Stimulated activated naive B cell treated with anti-CD40 and anti-IgM and Interleukin-4, amounts not matched to agents 10 μg/mL and 1 μg/mL and 100 μg/mL, for 72 hours (primary cell): ENCODE data around the gene PCYT1B.

ENCODE experiments used
- ATAC-seq, 2 donors: fragments of 150-1000 bp; cut with Tn5 transposase; replicated peaks; 2 replicates each; pipeline ENCODE4 v1.10.0; 2021; ENCODE audit warnings: moderate library complexity in 1 of 2
- DNase-seq: peaks from one replicate; pipeline ENCODE4 v3.0.0; 2021
- H3K27ac Mint-ChIP-seq: one replicate; pipeline ENCODE4 v1.8.0; 2022; ENCODE audit warnings: mild to moderate bottlenecking, mixed read lengths
- H3K27me3 Mint-ChIP-seq, 2 donors: one replicate each; pipeline ENCODE4 v1.8.0; 2022; ENCODE audit warnings: mixed read lengths in 2 of 2
- H3K36me3 Mint-ChIP-seq, 2 donors: one replicate each; pipeline ENCODE4 v1.8.0; 2022; ENCODE audit warnings: mixed read lengths in 2 of 2, mild to moderate bottlenecking in 1 of 2
- H3K4me1 Mint-ChIP-seq, 2 donors: one replicate each; pipeline ENCODE4 v1.8.0; 2022; ENCODE audit warnings: mixed read lengths in 2 of 2, mild to moderate bottlenecking in 1 of 2
- H3K4me3 Mint-ChIP-seq, 2 donors: one replicate each; pipeline ENCODE4 v1.8.0; 2022; ENCODE audit warnings: mild to moderate bottlenecking in 2 of 2, mixed read lengths in 2 of 2, moderate library complexity in 1 of 2
- H3K9me3 Mint-ChIP-seq, 2 donors: one replicate each; pipeline ENCODE4 v1.8.0; 2022; ENCODE audit warnings: mixed read lengths in 2 of 2, mild to moderate bottlenecking in 1 of 2

PCYT1B gene

GRCh38 chrX:24603191-24603590, 44.0 kb downstream of the PCYT1B start:
- Mint-ChIP-seq H3K4me3 (no peak overlapping the region), H3K36me3 (no peaks in the 10 kb centered on the region), H3K9me3 (no peaks in the 10 kb centered on the region), H3K27me3 (peaks cover 0 to 4% of the 10 kb centered on the region in 2 donors), H3K4me1 (no peaks in the 10 kb centered on the region), H3K27ac (no peak overlapping the region)
- ATAC-seq (no peak), DNase-seq (no peak)

DNA sequence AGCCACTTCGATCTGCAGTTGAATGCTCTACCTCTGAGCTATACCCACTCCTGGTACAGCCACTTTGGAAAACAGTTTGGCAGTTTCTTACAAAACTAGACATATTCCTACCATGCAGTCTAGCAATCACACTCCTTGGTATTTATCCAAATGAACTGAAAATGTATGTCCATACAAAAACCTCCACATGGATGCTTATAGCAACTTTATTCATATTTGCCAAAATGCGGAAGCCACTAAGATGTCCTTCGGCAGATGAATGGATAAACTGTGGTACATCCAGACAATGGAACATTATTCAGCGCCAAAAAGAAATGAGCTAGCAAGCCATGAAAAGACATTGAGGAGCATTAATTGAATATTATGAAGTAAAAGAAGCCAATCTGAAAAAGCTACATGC, 45.3 kb downstream of the PCYT1B start:
- no peaks in the 10 kb centered on the region for H3K4me1 Mint-ChIP-seq
- no peak overlapping the region for H3K4me3 Mint-ChIP-seq
- no peaks in the 10 kb centered on the region for H3K9me3 Mint-ChIP-seq
- H3K27ac Mint-ChIP-seq: no peak overlapping the region
- DNase-seq (no peak), ATAC-seq (no peak)
- peaks cover 0 to 4% of the 10 kb centered on the region in 2 donors for H3K27me3 Mint-ChIP-seq
- H3K36me3 Mint-ChIP-seq: no peaks in the 10 kb centered on the region

- no peak overlapping the region for H3K27ac Mint-ChIP-seq
- DNase-seq (no peak), ATAC-seq (no peak)
- no peak overlapping the region for H3K4me3 Mint-ChIP-seq
- peaks cover 0 to 9% of the 10 kb centered on the region in 2 donors for H3K27me3 Mint-ChIP-seq
- H3K4me1 Mint-ChIP-seq: no peaks in the 10 kb centered on the region
- no peaks in the 10 kb centered on the region for H3K9me3 Mint-ChIP-seq
- no peaks in the 10 kb centered on the region for H3K36me3 Mint-ChIP-seq
These were observed 52.6 kb downstream of the PCYT1B start for GRCh38 chrX:24594501-24594900.

- H3K27ac Mint-ChIP-seq: no peak overlapping the region
- DNase-seq (no peak), ATAC-seq (no peak)
- no peaks in the 10 kb centered on the region for H3K9me3 Mint-ChIP-seq
- peaks cover 0 to 9% of the 10 kb centered on the region in 2 donors for H3K27me3 Mint-ChIP-seq
- H3K36me3 Mint-ChIP-seq: no peaks in the 10 kb centered on the region
- H3K4me3 Mint-ChIP-seq: no peak overlapping the region
- no peaks in the 10 kb centered on the region for H3K4me1 Mint-ChIP-seq
These were observed 57.0 kb downstream of the PCYT1B start for GRCh38 chrX:24590111-24590510.

DNA sequence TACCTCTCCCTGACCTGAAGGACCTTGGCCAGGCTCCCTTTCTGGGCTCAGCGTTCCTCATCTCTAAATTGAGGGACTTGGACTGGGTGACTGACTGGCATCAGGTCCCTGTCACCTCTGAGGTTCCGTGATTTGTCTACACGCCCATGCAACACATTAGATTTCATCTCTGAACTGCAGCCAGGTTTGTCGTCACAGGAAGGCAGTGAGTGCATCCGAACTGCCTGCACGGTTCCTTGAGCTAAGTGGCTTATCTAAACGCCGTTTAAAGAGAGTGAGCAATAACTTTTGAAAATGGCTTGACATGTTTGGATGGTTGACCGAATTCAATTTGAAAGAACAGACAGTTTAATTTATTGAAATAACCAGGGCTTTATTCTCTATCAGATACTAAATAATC, 70.1 kb downstream of the PCYT1B start:
- H3K4me1 Mint-ChIP-seq: no peaks in the 10 kb centered on the region
- no peak overlapping the region for H3K4me3 Mint-ChIP-seq
- H3K9me3 Mint-ChIP-seq: no peaks in the 10 kb centered on the region
- no peak for ATAC-seq
- H3K27me3 Mint-ChIP-seq: peaks cover 0 to 4% of the 10 kb centered on the region in 2 donors
- no peaks in the 10 kb centered on the region for H3K36me3 Mint-ChIP-seq
- no peak for DNase-seq
- H3K27ac Mint-ChIP-seq: no peak overlapping the region

DNA sequence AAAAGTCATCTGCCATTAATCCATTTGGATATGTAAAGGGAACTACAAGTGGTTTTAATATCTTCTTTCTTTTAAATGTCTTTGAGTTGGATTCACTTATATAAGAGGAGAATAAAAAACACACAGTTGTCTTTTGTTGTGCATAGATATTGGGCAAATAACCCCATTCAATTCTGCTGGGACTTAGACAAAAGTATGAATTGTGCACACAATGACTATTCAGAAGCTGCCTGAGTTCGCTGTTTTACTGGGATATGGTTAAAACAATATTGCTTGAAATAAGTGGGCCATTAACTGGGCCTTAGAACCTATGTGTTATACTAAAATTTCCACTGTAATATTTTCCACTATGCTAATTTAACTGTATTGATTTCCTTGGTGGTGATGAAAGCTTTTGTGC, 71.7 kb downstream of the PCYT1B start:
- no peak overlapping the region for H3K4me3 Mint-ChIP-seq
- no peak overlapping the region for H3K27ac Mint-ChIP-seq
- H3K4me1 Mint-ChIP-seq: no peaks in the 10 kb centered on the region
- no peak for ATAC-seq
- H3K9me3 Mint-ChIP-seq: no peaks in the 10 kb centered on the region
- H3K27me3 Mint-ChIP-seq: no peaks in the 10 kb centered on the region
- DNase-seq: no peak
- no peaks in the 10 kb centered on the region for H3K36me3 Mint-ChIP-seq

DNA sequence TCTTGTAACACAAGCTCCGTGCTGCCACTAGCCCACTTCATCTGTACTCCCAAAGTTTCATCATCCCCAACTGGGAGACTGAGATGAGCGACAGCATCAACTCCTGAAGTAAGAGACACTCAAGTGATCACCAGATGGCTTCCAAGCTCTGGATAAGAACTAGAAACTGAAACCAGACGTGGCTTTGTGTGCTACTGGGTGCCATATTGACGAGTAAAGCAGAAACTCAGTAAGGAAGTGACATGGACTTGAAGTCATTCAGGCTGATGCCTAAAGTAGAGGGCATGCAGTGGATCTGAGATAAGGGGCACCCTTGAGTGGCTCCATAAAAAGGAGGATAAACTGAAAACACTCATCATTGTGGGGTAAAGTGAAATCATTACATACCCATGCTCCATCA, 72.4 kb downstream of the PCYT1B start:
- H3K4me1 Mint-ChIP-seq: no peaks in the 10 kb centered on the region
- no peak overlapping the region for H3K27ac Mint-ChIP-seq
- H3K4me3 Mint-ChIP-seq: no peak overlapping the region
- no peaks in the 10 kb centered on the region for H3K27me3 Mint-ChIP-seq
- ATAC-seq: peak in 1 of 2 donors; percentile 43
- no peaks in the 10 kb centered on the region for H3K9me3 Mint-ChIP-seq
- H3K36me3 Mint-ChIP-seq: no peaks in the 10 kb centered on the region
- DNase-seq: no peak

DNA sequence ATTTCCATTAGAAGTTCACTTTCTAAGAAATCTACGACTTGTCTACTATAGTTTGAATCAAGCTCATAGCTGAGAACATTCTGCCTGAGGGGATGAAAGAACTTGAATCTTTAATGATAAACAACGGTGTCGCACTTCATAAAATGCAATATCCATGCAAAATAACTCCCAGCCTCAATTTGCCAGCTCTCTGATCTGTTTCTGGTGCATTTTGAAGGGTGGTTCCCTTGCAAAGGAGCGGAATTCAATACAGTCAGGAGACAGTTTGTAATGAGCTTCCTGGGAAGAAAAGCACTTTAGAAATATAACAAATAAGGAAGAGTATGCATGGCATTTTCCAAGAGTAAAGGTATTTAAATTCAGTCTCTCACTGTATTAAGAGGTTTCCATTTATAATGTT, 80.0 kb downstream of the PCYT1B start:
- no peak for DNase-seq
- H3K27ac Mint-ChIP-seq: no peak overlapping the region
- H3K4me3 Mint-ChIP-seq: no peak overlapping the region
- H3K27me3 Mint-ChIP-seq: peaks cover 5 to 20% of the 10 kb centered on the region in 2 donors
- no peaks in the 10 kb centered on the region for H3K9me3 Mint-ChIP-seq
- H3K36me3 Mint-ChIP-seq: peaks cover 0 to 1% of the 10 kb centered on the region in 2 donors
- ATAC-seq: no peak
- H3K4me1 Mint-ChIP-seq: no peaks in the 10 kb centered on the region

DNA sequence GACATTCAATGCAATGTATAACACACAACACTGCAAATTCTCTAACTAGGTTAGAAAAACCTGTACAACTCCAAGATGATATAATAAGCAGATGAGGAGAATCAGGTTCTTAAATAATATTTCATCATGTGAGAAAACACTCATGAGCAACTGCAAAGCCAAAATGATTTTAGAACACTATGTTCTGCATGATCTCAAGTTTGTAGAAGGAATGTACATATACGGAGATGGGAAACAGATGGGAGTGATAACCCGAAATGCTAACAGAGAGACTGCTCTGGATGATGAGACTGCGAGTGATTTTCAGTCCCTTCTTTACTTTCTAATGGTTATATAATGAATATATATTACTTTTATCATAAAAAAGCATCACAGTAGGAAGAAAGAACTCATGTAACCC, 80.9 kb downstream of the PCYT1B start:
- ATAC-seq (no peak), DNase-seq (no peak)
- H3K27ac Mint-ChIP-seq: no peak overlapping the region
- no peak overlapping the region for H3K4me3 Mint-ChIP-seq
- no peaks in the 10 kb centered on the region for H3K9me3 Mint-ChIP-seq
- no peaks in the 10 kb centered on the region for H3K4me1 Mint-ChIP-seq
- peaks cover 0 to 1% of the 10 kb centered on the region in 2 donors for H3K36me3 Mint-ChIP-seq
- H3K27me3 Mint-ChIP-seq: peaks cover 5 to 20% of the 10 kb centered on the region in 2 donors

GRCh38 chrX:24563291-24564010, 83.7 kb downstream of the PCYT1B start:
- H3K27ac Mint-ChIP-seq: no peak overlapping the region

DNA sequence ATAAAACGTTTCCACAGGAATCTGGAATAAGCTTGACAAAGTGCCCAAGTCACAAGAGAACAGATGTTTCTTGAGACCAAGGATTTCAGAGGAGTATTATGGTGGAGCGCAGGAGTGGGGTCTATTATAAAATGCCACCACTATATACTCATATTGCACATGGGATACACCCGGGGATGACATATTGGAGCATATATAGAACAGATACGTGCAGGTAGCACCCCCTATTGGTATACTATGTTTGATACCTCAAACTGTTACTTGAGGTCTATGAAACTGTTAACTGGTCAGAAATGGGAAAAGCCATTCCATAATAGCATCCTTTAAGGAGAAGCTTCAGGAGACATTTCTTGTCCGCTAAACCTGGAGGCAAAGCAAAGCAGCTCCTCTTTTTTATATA, 86.0 kb downstream of the PCYT1B start:
- no peaks in the 10 kb centered on the region for H3K9me3 Mint-ChIP-seq
- no peak for ATAC-seq
- no peaks in the 10 kb centered on the region for H3K4me1 Mint-ChIP-seq
- no peak for DNase-seq
- peaks cover 0 to 15% of the 10 kb centered on the region in 2 donors for H3K27me3 Mint-ChIP-seq
- H3K27ac Mint-ChIP-seq: no peak overlapping the region
- H3K36me3 Mint-ChIP-seq: no peaks in the 10 kb centered on the region
- H3K4me3 Mint-ChIP-seq: no peak overlapping the region

More at GRCh38 chrX:24563291-24564010, 83.7 kb downstream of the PCYT1B start:
- no peaks in the 10 kb centered on the region for H3K36me3 Mint-ChIP-seq
- ATAC-seq: no peak
- no peaks in the 10 kb centered on the region for H3K4me1 Mint-ChIP-seq
- no peak for DNase-seq
- peaks cover 0 to 15% of the 10 kb centered on the region in 2 donors for H3K27me3 Mint-ChIP-seq
- no peaks in the 10 kb centered on the region for H3K9me3 Mint-ChIP-seq
- no peak overlapping the region for H3K4me3 Mint-ChIP-seq

DNA sequence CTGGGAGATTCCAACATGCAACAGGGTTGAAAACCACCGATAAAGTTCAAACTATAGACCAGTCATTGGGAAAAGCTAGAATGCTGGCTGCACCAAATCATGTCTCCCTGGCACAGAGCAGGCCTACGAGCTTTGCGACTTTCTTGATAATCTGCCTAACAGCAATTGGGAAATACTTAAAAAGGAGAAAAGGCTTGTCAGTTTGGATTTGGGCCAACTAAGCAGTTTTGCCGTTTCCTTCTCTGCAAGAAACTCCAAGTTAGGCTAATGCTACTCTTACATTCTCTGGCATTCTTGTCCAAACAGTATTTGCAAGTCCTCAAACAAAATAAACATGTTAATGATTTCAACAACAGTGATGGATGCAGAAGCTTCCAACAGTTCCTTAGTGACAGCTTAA, 94.1 kb downstream of the PCYT1B start:
- Mint-ChIP-seq H3K4me1 (peaks cover 1 to 4% of the 10 kb centered on the region in 2 donors), H3K4me3 (no peak overlapping the region), H3K27ac (no peak overlapping the region), H3K9me3 (no peaks in the 10 kb centered on the region), H3K36me3 (no peaks in the 10 kb centered on the region), H3K27me3 (peaks cover 0 to 3% of the 10 kb centered on the region in 2 donors)
- DNase-seq (no peak), ATAC-seq (no peak)

- Mint-ChIP-seq H3K27ac (no peak overlapping the region), H3K4me3 (no peak overlapping the region), H3K27me3 (peaks cover 0 to 3% of the 10 kb centered on the region in 2 donors), H3K4me1 (peaks cover 1 to 4% of the 10 kb centered on the region in 2 donors), H3K36me3 (no peaks in the 10 kb centered on the region), H3K9me3 (no peaks in the 10 kb centered on the region)
- ATAC-seq: no peak
- DNase-seq: no peak
These were observed 97.0 kb downstream of the PCYT1B start for GRCh38 chrX:24550166-24550565.

GRCh38 chrX:24547961-24548360, 99.2 kb downstream of the PCYT1B start:
- Mint-ChIP-seq H3K27ac (no peak overlapping the region), H3K36me3 (peaks cover 4 to 5% of the 10 kb centered on the region in 2 donors), H3K4me1 (no peaks in the 10 kb centered on the region), H3K4me3 (no peak overlapping the region), H3K9me3 (no peaks in the 10 kb centered on the region), H3K27me3 (peaks cover 0 to 3% of the 10 kb centered on the region in 2 donors)
- DNase-seq (no peak), ATAC-seq (no peak)

DNA sequence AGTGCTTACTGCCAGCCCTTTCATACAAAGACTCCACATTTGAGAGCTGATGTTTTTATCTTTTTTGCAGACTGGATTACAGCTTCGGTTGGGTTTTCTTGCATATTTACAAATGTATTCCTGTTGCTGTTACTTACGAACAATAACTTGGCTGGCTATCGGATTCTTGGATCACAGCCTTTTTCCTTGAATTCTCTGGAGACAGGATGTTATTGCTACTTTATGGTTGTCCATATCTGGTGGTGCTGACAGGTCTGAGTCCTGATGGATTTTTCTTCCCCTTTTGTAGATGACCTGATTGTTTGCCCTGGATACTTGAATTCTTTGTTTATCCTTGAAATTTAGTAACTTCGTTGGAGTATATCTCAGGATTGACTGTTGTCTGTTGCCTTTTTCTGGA, 104.4 kb downstream of the PCYT1B start:
- peaks cover 7 to 14% of the 10 kb centered on the region in 2 donors for H3K36me3 Mint-ChIP-seq
- no peak for ATAC-seq
- H3K9me3 Mint-ChIP-seq: no peaks in the 10 kb centered on the region
- no peak overlapping the region for H3K4me3 Mint-ChIP-seq
- no peak for DNase-seq
- H3K27me3 Mint-ChIP-seq: no peaks in the 10 kb centered on the region
- H3K27ac Mint-ChIP-seq: no peak overlapping the region
- no peaks in the 10 kb centered on the region for H3K4me1 Mint-ChIP-seq
